Measurements from ENCODE around the gene PTPRN2. TPM values are rescaled to one million over a fixed set of nuclear protein-coding genes. Genes with fewer than 3 reads are reported as not detected.

Gene PTPRN2
- total RNA-seq, 1 donor from 2014 or later: 1.2 TPM

DNA sequence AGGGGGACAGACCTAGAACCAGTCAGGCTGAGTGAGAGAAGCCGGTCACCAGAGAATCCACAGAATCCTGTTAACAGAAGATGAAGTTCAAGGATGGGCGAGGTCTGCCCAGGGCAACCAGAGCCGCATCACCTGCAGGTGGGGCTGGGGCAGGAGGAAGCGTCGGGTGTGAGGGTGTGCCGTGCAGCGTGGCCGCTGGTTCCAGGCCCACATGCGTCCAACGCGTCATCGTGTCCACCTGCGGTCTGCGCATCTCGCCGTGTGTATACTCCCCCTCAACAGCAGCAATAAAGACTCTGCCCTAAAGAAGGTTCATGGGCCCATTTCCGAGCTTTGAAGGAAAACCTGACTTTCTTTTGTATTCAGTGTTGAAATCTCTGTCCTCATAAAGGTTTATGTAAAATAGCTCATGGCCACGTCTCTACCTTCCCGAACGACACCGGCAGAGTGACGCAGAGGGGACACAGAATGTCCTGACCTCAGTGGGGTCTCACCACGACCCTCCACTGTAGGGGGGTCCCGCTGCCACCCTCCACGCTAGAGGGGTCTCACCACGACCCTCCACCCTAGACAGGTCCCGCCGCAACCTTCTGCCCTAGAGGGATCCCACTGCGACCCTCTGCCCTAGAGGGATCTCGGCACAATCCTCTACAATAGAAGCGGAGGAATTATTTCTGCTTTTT, 446.9 kb downstream of the PTPRN2 start:
- no peak for DNase-seq (ENCODE audit: low read depth)

DNA sequence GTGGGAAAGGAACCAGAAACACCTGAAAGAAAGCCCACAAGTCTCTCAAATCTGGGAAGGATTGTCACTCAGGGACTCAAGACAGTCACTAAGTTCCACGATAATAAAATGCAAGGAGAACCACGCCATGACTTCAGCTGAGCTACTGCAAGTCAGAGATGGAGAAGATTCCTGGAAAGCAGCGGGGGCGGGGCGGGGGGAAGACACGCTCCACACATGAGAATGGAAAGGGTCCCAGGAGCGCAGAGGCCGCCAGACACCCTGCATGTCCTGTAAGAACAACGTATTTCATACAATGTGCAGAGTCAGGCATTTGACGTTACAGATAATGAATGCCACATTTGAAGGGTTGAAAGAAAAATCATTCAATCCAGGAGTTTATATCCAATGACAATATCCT, 448.1 kb downstream of the PTPRN2 start:
- DNase-seq (ENCODE audit: low read depth): no peak

DNA sequence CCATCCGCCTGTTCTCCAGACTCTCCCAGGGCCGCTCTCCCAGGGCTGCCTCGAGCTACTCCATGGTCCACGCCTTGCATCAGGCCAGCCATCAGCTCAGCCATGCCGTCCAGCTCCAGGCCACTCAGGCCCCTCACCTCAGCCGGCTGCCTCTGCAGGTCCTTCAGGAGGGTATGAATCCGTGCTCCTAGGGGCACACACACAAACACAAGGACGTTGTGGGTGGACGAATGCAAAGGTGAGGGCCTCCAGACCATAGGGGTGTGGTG, 449.4 kb downstream of the PTPRN2 start:
- DNase-seq (ENCODE audit: low read depth): no peak

DNA sequence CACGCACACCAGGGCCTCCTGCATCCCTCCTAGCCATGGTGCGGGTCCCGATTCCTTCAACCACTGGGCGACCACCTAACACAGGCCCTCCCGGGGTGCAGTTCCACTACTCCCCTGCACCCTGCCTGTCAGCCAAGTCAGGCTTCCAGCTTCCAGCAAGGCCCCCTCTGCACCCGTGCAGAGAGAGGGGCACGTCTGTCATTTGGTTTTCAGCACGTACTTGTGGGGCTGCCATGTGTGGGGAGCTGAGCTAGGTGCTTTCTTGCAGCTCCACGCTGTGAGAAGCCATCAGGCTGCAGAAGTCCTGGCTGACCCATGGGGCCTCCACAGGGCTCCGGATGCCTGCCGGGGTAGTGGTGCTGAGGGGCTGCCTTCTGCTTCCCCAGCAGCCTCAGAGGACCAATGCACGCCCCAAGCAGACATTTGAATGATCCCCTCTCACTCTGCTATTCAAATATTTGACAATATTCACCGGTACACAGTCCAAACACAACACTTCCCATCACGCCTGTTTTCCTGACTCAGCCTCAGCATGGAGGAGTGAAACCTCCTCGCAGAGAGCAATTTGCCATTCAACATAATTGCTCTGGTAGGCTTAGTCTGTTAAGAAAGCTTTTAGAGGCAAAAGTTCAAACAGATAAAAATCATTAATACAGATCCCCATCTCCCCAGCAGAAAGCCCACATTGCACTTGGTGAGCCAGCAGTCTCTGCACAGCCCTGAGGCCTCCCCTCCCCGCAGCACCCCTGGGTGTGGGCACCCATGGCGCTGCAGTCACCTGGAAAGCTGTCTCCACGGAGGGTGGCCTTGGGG, 449.9 kb downstream of the PTPRN2 start:
- no peak for DNase-seq (ENCODE audit: low read depth)

DNA sequence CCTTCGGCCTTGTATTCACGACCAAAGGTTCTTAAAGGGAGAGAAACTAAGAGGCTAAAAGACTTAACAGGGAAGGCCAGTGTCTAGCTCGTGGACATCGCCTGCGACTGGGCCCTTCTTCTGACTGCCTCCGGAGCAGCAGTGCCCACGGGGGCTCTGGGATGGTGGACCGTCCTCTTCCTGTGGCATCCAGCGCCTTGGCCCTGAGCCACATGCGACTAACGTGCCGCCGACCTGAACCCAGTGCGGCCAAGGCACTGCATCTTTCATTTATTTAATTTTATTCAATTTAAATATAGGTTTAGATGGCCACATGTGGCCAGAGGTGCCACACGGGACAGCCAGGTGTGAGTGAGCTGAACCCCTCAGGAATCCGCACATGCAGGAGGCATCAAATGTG, 451.7 kb downstream of the PTPRN2 start:
- DNase-seq (ENCODE audit: low read depth): no peak

DNA sequence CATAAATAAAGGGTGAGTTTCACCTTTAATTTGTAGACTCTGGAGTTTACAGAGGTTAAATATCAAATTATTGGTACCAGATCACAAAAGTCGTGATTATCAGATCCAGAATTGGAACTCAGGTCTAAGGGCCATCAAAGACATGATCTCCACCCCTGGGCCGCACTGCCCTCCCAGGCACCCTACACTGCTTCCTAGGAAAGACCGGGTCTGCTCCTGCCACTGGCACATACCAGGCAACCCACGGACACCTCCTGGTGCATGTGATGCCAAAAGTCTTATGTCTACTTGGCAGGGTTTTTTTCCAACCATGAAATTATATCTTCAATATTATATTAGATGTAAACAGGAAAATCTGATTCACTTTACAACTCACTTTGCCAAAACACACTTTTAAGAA, 452.8 kb downstream of the PTPRN2 start:
- no peak for DNase-seq (ENCODE audit: low read depth)

DNA sequence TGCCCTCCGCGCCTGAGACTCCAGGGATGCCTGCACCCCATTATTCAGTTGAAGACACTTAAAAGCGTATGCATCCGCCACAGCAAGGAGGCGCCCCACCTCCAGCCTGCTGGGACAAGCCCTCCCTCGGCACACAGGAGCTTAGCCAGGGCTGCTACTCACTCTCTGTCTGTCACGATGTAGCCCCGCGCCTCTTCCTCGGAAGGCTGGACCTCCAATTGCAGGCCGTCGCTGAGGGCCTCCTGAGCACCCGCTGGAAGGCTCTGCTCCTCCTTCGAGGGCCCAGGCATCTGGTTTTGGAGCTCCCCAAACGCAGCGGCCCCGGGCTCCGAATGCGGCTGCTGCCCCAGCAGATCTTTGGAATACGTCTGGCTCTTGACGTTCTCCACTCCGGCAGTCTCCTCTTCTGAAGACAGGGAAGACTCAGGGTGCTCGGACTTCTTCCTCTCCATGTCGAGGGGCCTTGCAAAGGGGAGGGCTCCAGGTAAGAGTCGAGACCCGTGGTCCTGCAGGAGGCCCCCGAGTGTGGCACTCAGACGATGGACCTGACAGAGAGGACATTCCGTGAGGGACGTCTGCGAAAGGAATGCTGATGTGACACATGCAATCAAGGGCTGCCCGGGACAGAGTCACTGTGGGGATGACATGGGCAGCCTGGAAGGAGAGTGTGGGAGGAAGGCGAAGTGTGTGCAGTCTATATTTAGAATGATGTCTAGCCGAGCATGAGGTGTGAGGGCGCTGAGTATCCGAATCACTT, 453.9 kb downstream of the PTPRN2 start:
- DNase-seq (ENCODE audit: low read depth): no peak

DNA sequence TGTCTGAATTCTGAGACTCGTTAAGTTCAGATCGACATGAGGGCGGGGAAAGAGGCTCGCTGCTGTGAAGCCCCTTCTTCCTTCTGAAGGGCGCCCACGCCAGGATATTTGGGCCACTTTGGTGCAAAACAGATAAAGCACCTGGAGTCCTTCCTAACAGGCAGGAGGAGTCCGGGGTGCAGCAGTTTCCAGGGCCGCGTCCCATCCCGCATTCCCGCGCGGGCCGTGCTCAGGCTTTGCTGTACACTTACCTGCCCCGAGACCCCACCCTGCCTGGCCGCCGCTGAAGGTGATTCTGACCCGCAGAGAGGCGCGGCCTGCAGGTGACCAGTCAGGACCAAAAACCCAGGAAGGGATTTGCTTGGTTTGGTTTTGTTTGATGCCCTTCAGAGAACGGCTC, 454.6 kb downstream of the PTPRN2 start:
- DNase-seq (ENCODE audit: low read depth): no peak

DNA sequence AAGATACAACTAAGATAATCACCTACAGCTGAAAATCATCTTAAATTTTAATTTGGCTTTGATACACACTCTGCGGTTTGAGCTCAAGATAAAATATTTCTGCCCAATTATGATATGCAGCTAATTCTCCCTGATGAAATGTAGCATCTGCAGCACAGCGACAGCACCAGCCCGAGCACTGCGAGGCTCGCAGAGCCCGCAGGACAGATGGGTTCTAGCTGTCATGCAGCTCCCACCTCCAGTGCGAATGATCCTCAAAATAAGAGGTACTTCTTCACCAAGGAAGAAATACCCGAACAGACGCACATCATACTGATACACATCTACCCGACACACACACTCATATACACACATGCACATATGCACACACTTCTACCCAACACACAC, 457.6 kb downstream of the PTPRN2 start:
- DNase-seq (ENCODE audit: low read depth): no peak

DNA sequence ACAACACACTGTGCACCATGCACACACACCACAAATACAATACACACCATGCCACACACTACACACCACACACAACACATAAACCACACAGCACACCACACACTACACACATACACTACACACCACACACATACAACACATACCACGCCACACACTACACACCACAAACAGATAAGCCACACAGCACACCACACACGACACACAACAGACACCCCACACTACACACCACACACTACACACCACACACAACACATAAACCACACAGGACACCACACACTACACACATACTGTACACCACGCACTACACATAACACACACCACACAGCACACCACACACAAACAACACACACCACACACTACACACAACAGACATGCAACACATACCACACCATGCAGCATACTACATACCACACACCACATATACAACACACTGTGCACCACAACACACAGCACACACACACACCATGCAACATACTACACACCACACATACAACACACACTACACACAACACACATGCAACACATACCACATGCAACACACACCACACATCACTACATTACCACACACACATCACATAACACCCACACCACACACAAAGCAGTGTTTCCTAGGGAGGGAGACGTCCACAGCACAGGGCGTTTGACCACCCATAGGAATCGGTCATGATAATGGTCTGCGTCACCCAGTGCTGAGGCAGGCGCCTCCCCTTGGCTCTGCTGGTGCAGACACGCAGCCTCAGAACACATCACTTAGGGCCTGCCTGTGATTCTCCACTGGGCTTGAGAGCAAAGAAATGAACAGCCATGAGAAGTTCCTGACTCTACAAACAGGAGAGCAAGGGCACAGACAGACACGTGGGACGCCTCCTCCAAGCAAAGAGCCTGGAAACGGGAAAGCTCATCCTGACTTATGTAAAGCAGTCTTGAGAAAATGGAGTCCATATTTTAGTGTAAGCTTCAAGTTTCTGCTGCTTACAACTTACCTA, 458.3 kb downstream of the PTPRN2 start:
- DNase-seq (ENCODE audit: low read depth): no peak

DNA sequence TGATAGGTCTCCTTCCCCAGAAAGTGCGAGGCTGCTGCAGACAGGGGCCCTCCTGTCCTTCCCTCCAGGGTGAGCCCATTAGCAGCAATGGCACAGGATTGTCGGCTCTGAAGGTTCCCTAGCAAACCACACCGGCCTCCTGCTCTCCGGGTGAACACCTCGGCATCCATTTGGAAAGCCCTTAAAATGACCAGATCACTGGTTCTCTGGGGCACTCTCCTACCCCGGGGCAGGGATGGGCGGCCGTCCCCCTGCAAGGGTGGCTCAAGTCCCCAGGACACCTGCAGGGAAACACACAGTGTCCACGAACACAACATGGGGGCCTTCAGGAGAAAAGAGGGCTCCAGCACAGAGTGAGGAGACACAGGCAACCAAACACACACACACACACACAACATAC, 459.1 kb downstream of the PTPRN2 start:
- DNase-seq (ENCODE audit: low read depth): no peak

DNA sequence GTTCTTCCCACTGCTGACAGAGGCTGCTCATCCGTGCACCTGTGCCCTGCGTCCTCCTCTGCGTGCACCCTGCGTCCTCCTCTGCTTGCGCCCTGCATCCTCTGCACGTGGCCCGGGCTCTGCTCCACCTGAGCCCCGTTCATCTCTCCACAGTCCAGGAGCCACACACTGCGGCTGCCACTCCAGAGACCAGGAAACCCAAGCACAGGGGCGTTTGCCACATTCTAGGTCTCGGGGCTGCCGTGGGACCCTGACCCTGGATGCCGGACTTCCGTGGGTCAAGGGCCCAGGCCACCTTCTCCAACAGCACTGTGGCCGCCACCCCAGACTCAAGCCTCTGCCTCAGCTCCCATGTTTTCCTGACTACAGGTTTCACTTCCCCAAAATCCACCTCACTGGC, 460.4 kb downstream of the PTPRN2 start:
- DNase-seq (ENCODE audit: low read depth): no peak

DNA sequence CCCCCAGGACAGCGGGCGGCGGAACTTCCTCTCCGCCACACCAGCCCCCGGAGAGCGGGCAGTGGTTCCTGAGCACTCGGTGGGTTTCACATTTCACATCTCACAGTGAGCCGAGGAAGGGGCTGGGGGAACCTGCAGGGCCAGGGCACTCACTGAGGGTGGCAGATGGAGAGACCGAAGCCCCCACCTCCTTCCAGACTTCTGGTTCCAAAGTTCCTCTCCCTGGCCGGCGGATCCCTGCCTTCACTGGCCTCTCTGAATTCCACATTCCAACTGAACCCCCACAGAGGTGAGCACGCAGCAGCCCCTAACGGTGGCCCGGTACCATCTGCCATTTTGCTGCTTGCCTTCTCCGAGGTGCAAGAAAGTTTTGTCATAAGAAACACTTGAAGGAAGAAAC, 461.0 kb downstream of the PTPRN2 start:
- no peak for DNase-seq (ENCODE audit: low read depth)

DNA sequence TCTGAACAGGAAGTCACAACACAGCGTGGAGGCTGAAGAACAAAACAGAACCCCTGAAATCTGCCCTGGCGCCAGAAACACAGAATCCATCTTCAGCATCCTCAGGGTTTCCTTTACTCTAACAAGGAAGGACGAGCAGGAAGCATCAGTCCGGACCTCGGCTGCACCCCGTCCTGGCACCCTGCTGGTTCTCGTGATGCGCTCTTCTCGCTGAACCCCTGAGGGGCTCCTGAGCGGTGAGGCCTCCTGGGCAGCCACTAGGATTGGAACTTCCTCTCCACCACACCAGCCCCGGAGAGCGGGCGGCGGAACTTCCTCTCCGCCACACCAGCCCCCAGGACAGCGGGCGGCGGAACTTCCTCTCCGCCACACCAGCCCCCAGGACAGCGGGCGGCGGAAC, 461.9 kb downstream of the PTPRN2 start:
- DNase-seq (ENCODE audit: low read depth): no peak

DNA sequence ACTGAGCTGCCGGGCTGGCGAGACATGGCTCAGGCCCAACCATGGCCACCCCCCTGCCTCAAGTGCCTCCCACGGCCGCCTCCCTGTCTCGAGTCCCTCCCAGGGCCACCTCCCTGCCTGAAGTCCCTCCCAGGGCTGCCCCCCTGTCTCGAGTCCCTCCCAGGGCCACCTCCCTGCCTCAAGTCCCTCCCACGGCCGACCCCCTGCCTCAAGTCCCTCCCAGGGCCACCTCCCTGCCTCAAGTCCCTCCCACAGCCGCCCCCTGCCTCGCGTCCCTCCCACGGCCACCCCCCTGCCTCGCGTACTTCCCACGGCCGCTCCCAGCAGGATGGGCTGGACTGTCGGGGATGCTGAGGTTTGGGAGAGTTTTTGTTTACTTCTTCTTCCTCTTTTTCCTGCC, 462.5 kb downstream of the PTPRN2 start:
- no peak for DNase-seq (ENCODE audit: low read depth)

DNA sequence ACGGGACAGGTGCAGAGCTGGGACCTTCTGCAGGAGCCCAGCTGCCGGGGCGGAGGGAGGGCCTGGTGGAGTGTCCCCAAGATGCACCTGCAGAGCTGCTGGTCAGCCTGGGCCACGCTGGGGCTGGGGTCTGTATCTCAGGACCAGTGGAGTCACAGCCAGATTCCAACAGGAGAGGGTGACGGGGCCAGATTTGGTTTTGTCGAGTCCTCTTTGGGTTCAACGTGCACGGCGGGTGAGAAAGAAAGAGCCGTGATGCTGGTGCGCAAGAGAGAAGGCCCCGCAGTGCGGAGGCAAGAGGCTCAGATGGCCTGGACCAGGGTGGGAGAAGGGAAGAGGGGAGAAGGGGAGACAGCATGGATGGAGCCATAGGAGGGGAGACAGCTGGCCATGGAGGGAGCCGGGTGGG, 462.9 kb downstream of the PTPRN2 start:
- no peak for DNase-seq (ENCODE audit: low read depth)

DNA sequence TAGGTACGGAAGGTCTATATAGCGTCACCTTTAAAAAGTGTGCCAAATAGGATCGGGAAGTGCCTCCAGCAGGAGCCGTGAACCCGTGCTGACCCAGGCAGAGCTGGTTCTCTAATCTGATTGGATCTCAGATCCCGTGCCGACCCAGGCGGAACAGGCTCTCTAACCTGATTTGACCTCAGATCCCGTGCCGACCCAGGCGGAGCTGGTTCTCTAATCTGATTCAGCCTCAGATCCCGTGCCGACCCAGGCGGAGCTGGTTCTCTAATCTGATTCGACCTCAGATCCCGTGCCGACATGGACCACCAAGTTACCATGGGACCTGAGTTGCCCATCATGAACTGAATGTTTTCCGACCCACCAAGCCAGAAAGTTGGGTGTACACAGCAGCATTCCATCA, 463.9 kb downstream of the PTPRN2 start:
- no peak for DNase-seq (ENCODE audit: low read depth)

DNA sequence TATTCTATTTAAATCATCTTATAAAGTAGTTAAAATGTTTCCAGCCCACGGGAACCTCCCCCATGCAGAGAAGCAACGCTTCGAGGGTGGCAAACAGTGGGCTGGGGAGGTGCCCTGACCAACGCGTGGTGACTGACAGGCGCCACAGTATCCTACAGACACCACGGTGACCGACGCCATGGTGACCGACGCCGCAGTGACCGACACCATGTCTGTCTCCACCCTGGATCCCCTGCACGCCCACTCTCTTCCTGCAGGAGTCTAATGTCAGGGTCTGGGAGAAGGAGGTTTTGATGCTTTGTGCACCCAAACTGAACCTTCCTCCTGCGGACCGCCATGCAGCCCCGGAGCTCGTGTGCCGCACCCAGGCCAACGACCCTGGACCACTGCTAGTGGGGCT, 464.4 kb downstream of the PTPRN2 start:
- no peak for DNase-seq (ENCODE audit: low read depth)

DNA sequence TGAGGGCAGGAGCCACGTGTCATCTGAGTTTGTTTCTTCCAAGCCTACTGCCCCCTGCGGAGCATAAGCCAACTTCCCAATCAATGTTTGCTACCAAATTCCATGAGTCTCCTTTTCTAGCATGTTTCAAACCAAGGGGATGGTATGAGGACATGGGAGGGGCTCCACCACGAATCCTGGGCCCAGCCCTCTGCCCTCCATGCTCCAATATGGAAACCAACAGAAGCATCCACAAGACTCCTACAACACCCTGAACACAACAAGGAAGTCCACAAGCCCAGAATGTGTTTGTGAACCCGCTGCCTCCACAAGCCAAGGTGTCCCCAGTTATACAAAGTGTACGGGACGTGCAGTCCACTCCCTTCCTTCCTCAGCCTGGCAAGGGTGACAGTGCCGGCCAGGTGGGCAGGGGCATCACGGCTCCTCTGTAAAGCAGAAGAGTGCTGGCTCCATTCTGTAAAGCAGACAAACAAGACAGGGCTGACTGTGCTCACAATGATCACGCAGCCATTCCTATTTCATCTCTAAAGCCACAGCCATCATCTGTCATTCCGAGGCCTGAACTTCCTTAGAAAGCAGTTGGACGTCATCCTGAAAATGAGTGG, 466.1 kb downstream of the PTPRN2 start:
- DNase-seq (ENCODE audit: low read depth): no peak

DNA sequence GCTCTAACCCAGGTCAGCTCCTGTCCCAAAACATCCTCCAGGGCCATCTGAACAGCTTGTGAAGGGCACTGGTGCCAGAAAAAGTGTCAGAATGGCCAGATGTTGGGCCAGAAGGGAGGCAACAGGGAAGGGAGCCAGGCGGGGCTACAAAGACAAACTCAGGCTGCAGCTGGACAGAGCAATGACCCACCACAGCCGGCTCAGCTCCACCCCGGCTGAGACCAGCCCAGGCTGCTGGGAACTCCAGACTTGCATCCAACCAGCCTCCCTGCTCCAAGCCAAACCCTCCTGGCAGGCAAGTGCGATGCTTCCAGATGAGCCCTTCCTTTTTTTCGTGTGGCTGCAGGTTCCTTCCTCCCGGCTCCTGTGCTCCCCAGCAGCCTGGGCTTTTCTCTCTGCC, 466.9 kb downstream of the PTPRN2 start:
- no peak for DNase-seq (ENCODE audit: low read depth)

DNA sequence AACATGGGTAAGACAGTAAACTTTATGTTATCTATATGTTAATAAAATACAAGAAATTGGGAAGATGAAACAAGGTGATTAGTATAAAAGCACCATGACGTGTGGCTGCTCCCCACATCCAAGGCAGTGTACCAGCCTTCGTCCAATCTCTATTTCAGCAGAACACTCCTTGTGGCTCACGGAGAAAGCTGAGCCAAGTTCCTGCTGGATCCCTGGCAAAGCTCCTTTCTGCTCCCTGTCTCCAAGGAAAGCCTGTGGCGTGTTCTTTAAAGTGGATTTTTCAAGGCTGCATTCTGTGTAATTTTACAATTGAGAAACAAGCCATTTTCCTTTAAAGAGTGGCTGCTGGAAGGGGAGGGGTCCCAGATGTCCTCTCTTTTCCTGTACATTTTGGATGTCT, 467.3 kb downstream of the PTPRN2 start:
- no peak for DNase-seq (ENCODE audit: low read depth)
